HCT116 (cell line): Measurements from ENCODE around the gene ARL2BP. TPM values are rescaled to one million over a fixed set of nuclear protein-coding genes. Genes with fewer than 3 reads are reported as not detected.

Experiments used
- ATAC-seq: fragments of 200-7000 bp; cut with Tn5 transposase; 2 replicates; pipeline ENCODE4 v1.9.1; 2020; ENCODE audit warnings: mild to moderate bottlenecking, moderate library complexity
- BruUV-seq: library from RNA; stranded (reverse); fragments of 400-500 nt; replicated peaks from 2 replicates; lab custom pipeline; 2021; lab: Mats Ljungman, UMichigan
- CTCF ChIA-PET: fragments of 300-600 bp; sonication (Branson Sonifier 250); formaldehyde crosslinking; loops from one replicate; lab custom pipeline; 2021; ENCODE audit warnings: antibody characterized with exemption; lab: Charles Lee
- POLR2A ChIA-PET: fragments of 300-600, 350-600 bp; sonication (Branson Sonifier 250); formaldehyde crosslinking; loops from one replicate; lab custom pipeline; 2021; ENCODE audit warnings: antibody characterized with exemption; lab: Charles Lee
- RAD21 ChIA-PET, 2 experiments: fragments of 300-600 bp; sonication (Branson Sonifier 250); formaldehyde crosslinking; loops; one replicate each; lab custom pipeline; 2023; ENCODE audit warnings: low total read pairs in 2 of 2; ENCODE audit not compliant: uncharacterized antibody in 2 of 2, unreplicated experiment in 2 of 2, low non-redundant PET in 1 of 2; lab: Charles Lee
- DNase-seq: peaks from one replicate; pipeline ENCODE4 v3.0.0-alpha.2; 2010; ENCODE audit warnings: low read depth, low spot score
- H2AFZ ChIP-seq: fragments of 200-600 bp; shearing (Covaris generic), sonication (generic); 2 replicates; pipeline ENCODE4 v1.6.1; 2017; ENCODE audit warnings: low read depth, mixed run types, mixed read lengths, antibody characterized with exemption, low read length; ENCODE audit not compliant: poor library complexity, severe bottlenecking
- H3K27ac ChIP-seq: 2 replicates; pipeline ENCODE4 v1.5.1; 2012; ENCODE audit warnings: low read depth, low read length
- H3K27me3 ChIP-seq: fragments of 200-600 bp; sonication (generic); 2 replicates; pipeline ENCODE4 v1.6.1; 2016; ENCODE audit warnings: mixed run types, low read length, mixed read lengths; ENCODE audit not compliant: insufficient read depth
- H3K36me3 ChIP-seq, 2 experiments: fragments of 200-500 bp in 1 of 2; fragments of 200-600 bp in 1 of 2; sonication (Bioruptor generic) in 1 of 2; sonication (generic) in 1 of 2; 2 replicates each; pipeline versions ENCODE4 v1.5.1 to v1.6.1; 2014 to 2016; ENCODE audit warnings: low read length in 2 of 2, inconsistent platforms in 1 of 2, mixed read lengths in 1 of 2, mixed run types in 1 of 2; ENCODE audit not compliant: insufficient read depth in 2 of 2, control insufficient read depth in 1 of 2
- H3K4me1 ChIP-seq, 2 experiments: fragments of 200-600 bp in 1 of 2; sonication (generic) in 1 of 2; 2 replicates each; pipeline versions ENCODE4 v1.5.1 to v1.6.1; 2012 to 2017; ENCODE audit warnings: low read length in 2 of 2, inconsistent platforms in 1 of 2, mild to moderate bottlenecking in 1 of 2, mixed read lengths in 1 of 2, mixed run types in 1 of 2, moderate library complexity in 1 of 2; ENCODE audit not compliant: insufficient read depth in 2 of 2, control insufficient read depth in 1 of 2
- H3K4me2 ChIP-seq: fragments of 200-600 bp; sonication (generic); 2 replicates; pipeline ENCODE4 v1.6.1; 2017; ENCODE audit warnings: mixed run types, low read length, mixed read lengths
- H3K4me3 ChIP-seq, 2 experiments: fragments of 200-600 bp in 1 of 2; sonication (generic) in 1 of 2; replicated peaks in 1 of 2; 2 replicates each; pipeline ENCODE4 v1.5.1; 2011 to 2016; ENCODE audit warnings: low read length in 2 of 2, control low read depth in 1 of 2, low read depth in 1 of 2, mild to moderate bottlenecking in 1 of 2, mixed read lengths in 1 of 2, mixed run types in 1 of 2
- H3K79me2 ChIP-seq: fragments of 200-600 bp; sonication (generic); 2 replicates; pipeline ENCODE4 v1.6.1; 2017; ENCODE audit warnings: mild to moderate bottlenecking, mixed run types, low read length, moderate library complexity, mixed read lengths; ENCODE audit not compliant: insufficient read depth
- H3K9ac ChIP-seq: fragments of 200-600 bp; sonication (generic); 2 replicates; pipeline ENCODE4 v1.6.1; 2016; ENCODE audit warnings: low read length, mixed read lengths
- H3K9me2 ChIP-seq: fragments of 200-600 bp; sonication (generic), shearing (Covaris generic); 2 replicates; pipeline ENCODE4 v1.6.1; 2017; ENCODE audit warnings: mixed run types, mild to moderate bottlenecking, moderate library complexity; ENCODE audit not compliant: insufficient read depth
- H3K9me3 ChIP-seq, 2 experiments: fragments of 200-500 bp in 1 of 2; fragments of 200-600 bp in 1 of 2; sonication (Bioruptor generic) in 1 of 2; sonication (generic) in 1 of 2; 2 replicates each; pipeline ENCODE4 v1.6.1; 2014 to 2017; ENCODE audit warnings: low read length in 2 of 2, mixed read lengths in 2 of 2, inconsistent platforms in 1 of 2, low read depth in 1 of 2, mild to moderate bottlenecking in 1 of 2, mixed run types in 1 of 2, moderate library complexity in 1 of 2; ENCODE audit not compliant: control insufficient read depth in 1 of 2, insufficient read depth in 1 of 2
- H4K20me1 ChIP-seq: fragments of 200-600 bp; sonication (generic), shearing (Covaris generic); 2 replicates; pipeline ENCODE4 v1.6.1; 2017; ENCODE audit warnings: mixed run types, mild to moderate bottlenecking, moderate library complexity; ENCODE audit not compliant: insufficient read depth
- ATF3 ChIP-seq: IDR thresholded peaks from 2 replicates; pipeline ENCODE4 v1.6.1; 2012
- CBX3 ChIP-seq: IDR thresholded peaks from 2 replicates; pipeline ENCODE4 v1.6.1; 2012; ENCODE audit warnings: low read depth
- CTCF ChIP-seq, 3 experiments: fragments of 200-600 bp in 1 of 3; sonication (generic) in 1 of 3; IDR thresholded peaks in 2 of 3; conservative IDR thresholded peaks in 1 of 3; 2 replicates each; pipeline ENCODE4 v1.5.1; 2012 to 2017; ENCODE audit warnings: low read depth in 2 of 3, low read length in 2 of 3, antibody characterized with exemption in 1 of 3, borderline replicate concordance in 1 of 3, control low read depth in 1 of 3, mild to moderate bottlenecking in 1 of 3, mixed read lengths in 1 of 3, mixed run types in 1 of 3, moderate library complexity in 1 of 3; ENCODE audit not compliant: insufficient read depth in 1 of 3
- EZH2 ChIP-seq: fragments of 200-600 bp; sonication (generic); IDR thresholded peaks from 2 replicates; pipeline ENCODE4 v1.6.1; 2017; ENCODE audit warnings: antibody characterized with exemption, mixed run types
- EZH2phosphoT487 ChIP-seq: fragments of 200-600 bp; IDR thresholded peaks from 2 replicates; pipeline ENCODE4 v1.6.1; 2018; ENCODE audit warnings: antibody characterized with exemption, borderline replicate concordance
- MAX ChIP-seq: IDR thresholded peaks from 2 replicates; pipeline ENCODE4 v1.6.1; 2012
- RAD21 ChIP-seq: IDR thresholded peaks from 2 replicates; pipeline ENCODE4 v1.6.1; 2012; ENCODE audit warnings: low read depth, mild to moderate bottlenecking
- REST ChIP-seq: IDR thresholded peaks from 2 replicates; pipeline ENCODE4 v1.6.1; 2012; ENCODE audit warnings: low read depth
- SIN3A ChIP-seq: IDR thresholded peaks from 2 replicates; pipeline ENCODE4 v1.6.1; 2012; ENCODE audit warnings: low read depth
- SP1 ChIP-seq: IDR thresholded peaks from 2 replicates; pipeline ENCODE4 v1.6.1; 2012; ENCODE audit warnings: low read depth
- SRF ChIP-seq: IDR thresholded peaks from 2 replicates; pipeline ENCODE4 v1.6.1; 2012; ENCODE audit warnings: low read depth
- ZFX ChIP-seq: fragments of 450-650 bp; IDR thresholded peaks from 2 replicates; pipeline ENCODE4 v1.6.1; 2017
- ZNF274 ChIP-seq: fragments of 200-500 bp; sonication (Bioruptor generic); IDR thresholded peaks from 2 replicates; pipeline ENCODE4 v1.6.1; 2014; ENCODE audit warnings: mild to moderate bottlenecking, low read depth, low read length, inconsistent platforms
- intact Hi-C: fragments of 100-400 bp; cut with micrococcal nuclease; formaldehyde crosslinking; loops from 2 replicates; pipeline ENCODE4 v1.10.0; 2022
- total RNA-seq: library from RNA; stranded (reverse); gene quantifications from one replicate; pipeline ENCODE4 v1.2.1, GENCODE V29; 2021; ENCODE audit not compliant: unreplicated experiment

The ARL2BP gene
- total RNA-seq, 1 experiment from 2014 or later: 28.8 TPM

- no TSS peak for BruUV-seq
- Histone ChIP-seq H3K79me2 (no peaks in the 10 kb centered on the region), H3K9me3 (no peaks in the 10 kb centered on the region), H2AFZ (no peak overlapping the region), H3K27me3 (no peaks in the 10 kb centered on the region), H3K4me1 (peaks cover 27 to 29% of the 10 kb centered on the region in 2 experiments; a peak in 3 of 4 replicates), H3K36me3 (no peaks in the 10 kb centered on the region), H3K27ac (peak overlapping the region; percentile 71; the same call in 1 of the 2 replicates), H4K20me1 (no peaks in the 10 kb centered on the region), H3K9me2 (no peaks in the 10 kb centered on the region), H3K9ac (no peak overlapping the region; the same call in 1 of the 2 replicates), H3K4me2 (peak overlapping the region; percentile 97), H3K4me3 (peak overlapping the region; percentile 70 to 76; a peak in 3 of 4 replicates)
- no peak for DNase-seq
- no peak for ATAC-seq
- intact Hi-C loops: no loop called here
- no peak for TF ChIP-seq ATF3
- ChIA-PET RAD21 (no interaction called here), CTCF (no interaction called here), POLR2A (no interaction called here)
Observed at GRCh38 chr16:57283959-57284208, 38.8 kb downstream of the ARL2BP start.

- no peak for DNase-seq
- POLR2A ChIA-PET: no interaction called here
- Histone ChIP-seq H3K9me3 (no peaks in the 10 kb centered on the region), H4K20me1 (no peaks in the 10 kb centered on the region), H3K9ac (peak within 1 kb of the TSS; percentile 63), H3K4me2 (peak within 1 kb of the TSS; percentile 97), H3K79me2 (no peaks in the 10 kb centered on the region), H3K36me3 (no peaks in the 10 kb centered on the region), H3K4me3 (peak within 1 kb of the TSS; percentile 70 to 76), H3K9me2 (no peaks in the 10 kb centered on the region), H2AFZ (peak within 1 kb of the TSS; percentile 42), H3K27me3 (no peaks in the 10 kb centered on the region), H3K27ac (peak within 1 kb of the TSS; percentile 71), H3K4me1 (peaks cover 27 to 29% of the 10 kb centered on the region in 2 experiments; a peak in 3 of 4 replicates)
- peak; percentile 88 for ATAC-seq
- RAD21 ChIA-PET: no interaction called here
- CTCF ChIA-PET: no interaction called here
- no TSS peak for BruUV-seq
- intact Hi-C loops: no loop called here
- TF ChIP-seq EZH2phosphoT487 (no peak), REST (no peak), MAX (peak; percentile 75), ZNF274 (no peak), CTCF (IDR thresholded peaks at IDR 0.05 in 2 of 3, conservative IDR thresholded peaks at IDR 0.05 in 1 of 3; ENCODE audit: borderline replicate concordance in 1 of 3, insufficient read depth in 1 of 3, low read depth in 2 of 3, low read length in 2 of 3) (no peak), RAD21 (no peak), CBX3 (no peak), SIN3A (no peak), SRF (no peak), EZH2 (no peak), ZFX (peak; percentile 44; the same call in 1 of the 2 replicates), SP1 (peak; percentile 37; the same call in 1 of the 2 replicates), ATF3 (no peak)
Observed at GRCh38 chr16:57284209-57284951, 39.3 kb downstream of the ARL2BP start, which contains the start of gene PLLP. Gene PLLP (minus strand): TSS chr16:57284672. CDS start chr16:57284540, 132 bp downstream.
